Osteocyte (in vitro differentiated cells): ENCODE data around the gene EMILIN1. TPM values are rescaled to one million over a fixed set of nuclear protein-coding genes. Genes with fewer than 3 reads are reported as not detected.
A peak's percentile ranks its signal among the peaks of the same experiment; 100 is the strongest.

ENCODE experiments used
- DNase-seq: peaks from one replicate; pipeline ENCODE4 v3.0.0; 2021; ENCODE audit warnings: mixed read lengths; ENCODE audit not compliant: unreplicated experiment; ENCODE audit errors: extremely low spot score
- H3K27ac Mint-ChIP-seq: one replicate; pipeline ENCODE4 v1.8.0; 2021; ENCODE audit warnings: mild to moderate bottlenecking, mixed read lengths; ENCODE audit not compliant: unreplicated experiment
- H3K27me3 Mint-ChIP-seq: one replicate; pipeline ENCODE4 v1.8.0; 2021; ENCODE audit warnings: mixed read lengths; ENCODE audit not compliant: unreplicated experiment
- H3K36me3 Mint-ChIP-seq: one replicate; pipeline ENCODE4 v1.8.0; 2021; ENCODE audit warnings: mixed read lengths; ENCODE audit not compliant: unreplicated experiment
- H3K4me1 Mint-ChIP-seq: one replicate; pipeline ENCODE4 v1.8.0; 2021; ENCODE audit warnings: mixed read lengths; ENCODE audit not compliant: unreplicated experiment
- H3K4me3 Mint-ChIP-seq: one replicate; pipeline ENCODE4 v1.8.0; 2021; ENCODE audit warnings: mild to moderate bottlenecking, moderate library complexity, mixed read lengths; ENCODE audit not compliant: unreplicated experiment
- H3K9me3 Mint-ChIP-seq: one replicate; pipeline ENCODE4 v1.8.0; 2021; ENCODE audit warnings: mixed read lengths; ENCODE audit not compliant: unreplicated experiment
- long read RNA-seq: library from polyadenylated mRNA; unstranded; transcript quantifications from one replicate; pipeline ENCODE4 v2.0.0, GENCODE V29; 2021
- total RNA-seq: library from RNA; stranded (reverse); gene quantifications from 2 replicates; pipeline ENCODE4 v1.2.1, GENCODE V29; 2021
- TF ChIP-seq, protein P1 (sequence below): fragments of 200-600 bp; sonication (generic); IDR thresholded peaks from 2 replicates; pipeline ENCODE4 v1.5.0; 2021; ENCODE audit warnings: antibody characterized with exemption, mild to moderate bottlenecking, moderate library complexity

The EMILIN1 gene
- total RNA-seq = 206 and 212 TPM in 2 replicates
- long read RNA-seq = 0 reads

- peaks cover 4% of the 10 kb centered on the region for H3K36me3 Mint-ChIP-seq
- H3K9me3 Mint-ChIP-seq = no peaks in the 10 kb centered on the region
- peak within 1 kb of the TSS; percentile 91 for H3K27ac Mint-ChIP-seq
- peak within 1 kb of the TSS; percentile 91 for H3K4me3 Mint-ChIP-seq
- DNase-seq = peak; percentile 96
- H3K27me3 Mint-ChIP-seq = no peaks in the 10 kb centered on the region
- TF ChIP-seq, protein P1, sequence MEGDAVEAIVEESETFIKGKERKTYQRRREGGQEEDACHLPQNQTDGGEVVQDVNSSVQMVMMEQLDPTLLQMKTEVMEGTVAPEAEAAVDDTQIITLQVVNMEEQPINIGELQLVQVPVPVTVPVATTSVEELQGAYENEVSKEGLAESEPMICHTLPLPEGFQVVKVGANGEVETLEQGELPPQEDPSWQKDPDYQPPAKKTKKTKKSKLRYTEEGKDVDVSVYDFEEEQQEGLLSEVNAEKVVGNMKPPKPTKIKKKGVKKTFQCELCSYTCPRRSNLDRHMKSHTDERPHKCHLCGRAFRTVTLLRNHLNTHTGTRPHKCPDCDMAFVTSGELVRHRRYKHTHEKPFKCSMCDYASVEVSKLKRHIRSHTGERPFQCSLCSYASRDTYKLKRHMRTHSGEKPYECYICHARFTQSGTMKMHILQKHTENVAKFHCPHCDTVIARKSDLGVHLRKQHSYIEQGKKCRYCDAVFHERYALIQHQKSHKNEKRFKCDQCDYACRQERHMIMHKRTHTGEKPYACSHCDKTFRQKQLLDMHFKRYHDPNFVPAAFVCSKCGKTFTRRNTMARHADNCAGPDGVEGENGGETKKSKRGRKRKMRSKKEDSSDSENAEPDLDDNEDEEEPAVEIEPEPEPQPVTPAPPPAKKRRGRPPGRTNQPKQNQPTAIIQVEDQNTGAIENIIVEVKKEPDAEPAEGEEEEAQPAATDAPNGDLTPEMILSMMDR = no peak
- peaks cover 67% of the 10 kb centered on the region for H3K4me1 Mint-ChIP-seq
These were observed at the start of gene EMILIN1 for GRCh38 chr2:27078267-27079194. Gene EMILIN1 (plus strand): TSS chr2:27078615. CDS start chr2:27079066, 451 bp downstream.

DNA sequence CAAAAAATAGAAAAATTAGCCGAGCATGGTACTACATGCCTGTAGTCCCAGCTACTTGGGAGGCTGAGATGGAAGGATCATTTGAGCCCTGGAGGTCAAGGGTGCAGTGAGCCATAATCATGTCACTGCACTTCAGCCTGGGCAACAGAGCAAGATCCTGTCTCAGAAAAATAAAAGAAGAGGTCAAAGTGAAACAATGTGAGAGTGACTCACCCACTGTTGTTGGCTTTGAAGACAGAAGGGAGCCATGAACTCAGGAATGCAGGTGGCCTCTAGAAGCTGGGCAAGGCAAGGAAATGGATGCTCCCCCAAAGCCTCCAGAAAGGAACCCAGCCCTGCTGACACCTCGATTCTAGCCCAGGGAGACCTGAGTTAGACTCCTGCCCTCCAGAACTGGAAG, 49.4 kb upstream of the EMILIN1 start:
- peaks cover 26% of the 10 kb centered on the region for H3K4me1 Mint-ChIP-seq
- H3K4me3 Mint-ChIP-seq = no peak overlapping the region
- no peaks in the 10 kb centered on the region for H3K27me3 Mint-ChIP-seq
- no peak for DNase-seq
- H3K27ac Mint-ChIP-seq = no peak overlapping the region
- no peaks in the 10 kb centered on the region for H3K9me3 Mint-ChIP-seq
- TF ChIP-seq, protein P1 = no peak
- peaks cover 6% of the 10 kb centered on the region for H3K36me3 Mint-ChIP-seq

GRCh38 chr2:27032495-27033252, 45.7 kb upstream of the EMILIN1 start, which contains the start of gene TMEM214:
Gene TMEM214 (plus strand): TSS chr2:27032965. CDS start chr2:27033016, 51 bp downstream.
- peak within 1 kb of the TSS; percentile 94 for H3K27ac Mint-ChIP-seq
- peak within 1 kb of the TSS; percentile 97 for H3K4me3 Mint-ChIP-seq
- TF ChIP-seq, protein P1 = peak; percentile 8

DNA sequence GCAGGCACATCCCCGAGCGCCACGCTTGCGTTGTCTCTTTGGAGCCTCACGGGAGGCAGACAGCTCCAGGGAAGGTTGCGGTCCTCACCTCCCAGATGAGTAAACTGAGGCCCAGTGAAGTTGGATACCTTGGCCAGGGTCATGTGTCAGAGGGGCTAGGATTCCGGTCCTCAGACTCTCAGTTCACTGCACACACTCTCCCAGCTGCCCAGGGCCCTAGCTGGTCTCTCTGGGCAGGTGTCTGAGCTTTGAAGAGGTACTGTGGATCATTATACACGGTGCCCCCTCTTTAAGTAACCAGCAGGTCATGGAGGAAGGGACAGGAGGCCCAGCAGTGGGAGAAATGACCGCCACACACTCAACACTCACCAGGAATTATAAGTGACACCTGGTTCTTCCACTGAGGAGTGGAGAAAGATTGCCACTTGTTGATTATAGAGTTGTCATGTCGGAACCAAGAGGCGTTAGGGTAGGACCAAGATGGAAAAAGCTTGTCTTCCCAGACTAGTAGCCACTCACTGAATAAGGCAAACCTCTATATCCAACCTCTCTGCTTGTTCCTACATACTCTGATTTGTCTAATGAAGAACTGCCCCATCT, 45.1 kb upstream of the EMILIN1 start:
- TF ChIP-seq, protein P1 = no peak
- no peak for DNase-seq
- H3K27me3 Mint-ChIP-seq = no peaks in the 10 kb centered on the region
- peaks cover 22% of the 10 kb centered on the region for H3K36me3 Mint-ChIP-seq
- peak overlapping the region; percentile 97 for H3K4me3 Mint-ChIP-seq
- H3K4me1 Mint-ChIP-seq = peaks cover 35% of the 10 kb centered on the region
- peak overlapping the region; percentile 94 for H3K27ac Mint-ChIP-seq
- H3K9me3 Mint-ChIP-seq = no peaks in the 10 kb centered on the region

More at GRCh38 chr2:27032495-27033252, 45.7 kb upstream of the EMILIN1 start, which contains the start of gene TMEM214:
- H3K36me3 Mint-ChIP-seq = peaks cover 18% of the 10 kb centered on the region
- no peaks in the 10 kb centered on the region for H3K9me3 Mint-ChIP-seq
- DNase-seq = peak; percentile 96
- H3K27me3 Mint-ChIP-seq = no peaks in the 10 kb centered on the region
- H3K4me1 Mint-ChIP-seq = peaks cover 35% of the 10 kb centered on the region
